Rectal smooth muscle tissue (tissue), 1 donor: ENCODE measurements around the gene MYO1B.

Source experiments
- H3K27ac ChIP-seq: one replicate; pipeline ENCODE4 v1.7.0; 2013; ENCODE audit warnings: low read depth, low read length, inconsistent platforms
- H3K27me3 ChIP-seq: one replicate; pipeline ENCODE4 v1.7.0; 2013; ENCODE audit warnings: low read length; ENCODE audit not compliant: control insufficient read depth, insufficient read depth
- H3K36me3 ChIP-seq: one replicate; pipeline ENCODE4 v1.7.0; 2013; ENCODE audit warnings: low read length; ENCODE audit not compliant: control insufficient read depth, insufficient read depth
- H3K4me1 ChIP-seq: one replicate; pipeline ENCODE4 v1.7.0; 2013; ENCODE audit warnings: low read length; ENCODE audit not compliant: control insufficient read depth, insufficient read depth
- H3K4me3 ChIP-seq: one replicate; pipeline ENCODE4 v1.7.0; 2013; ENCODE audit warnings: low read length
- H3K9ac ChIP-seq: one replicate; pipeline ENCODE4 v1.7.0; 2013; ENCODE audit warnings: low read length

MYO1B gene

GRCh38 chr2:191394043-191394442 is 148.8 kb downstream of the MYO1B start:
- Histone ChIP-seq H3K36me3 (no peaks in the 10 kb centered on the region), H3K4me3 (no peak overlapping the region), H3K4me1 (no peaks in the 10 kb centered on the region), H3K27me3 (no peaks in the 10 kb centered on the region), H3K9ac (no peak overlapping the region), H3K27ac (no peak overlapping the region)

GRCh38 chr2:191396794-191397193 is 151.6 kb downstream of the MYO1B start:
- Histone ChIP-seq H3K27ac (no peak overlapping the region), H3K4me1 (no peaks in the 10 kb centered on the region), H3K9ac (no peak overlapping the region), H3K36me3 (peaks cover 3% of the 10 kb centered on the region), H3K27me3 (no peaks in the 10 kb centered on the region), H3K4me3 (no peak overlapping the region)

GRCh38 chr2:191399601-191400000 is 154.4 kb downstream of the MYO1B start:
- Histone ChIP-seq H3K4me1 (no peaks in the 10 kb centered on the region), H3K27ac (no peak overlapping the region), H3K36me3 (peaks cover 3% of the 10 kb centered on the region), H3K9ac (no peak overlapping the region), H3K27me3 (no peaks in the 10 kb centered on the region), H3K4me3 (no peak overlapping the region)

- Histone ChIP-seq H3K9ac (no peak overlapping the region), H3K4me1 (no peaks in the 10 kb centered on the region), H3K27ac (no peak overlapping the region), H3K4me3 (no peak overlapping the region), H3K27me3 (no peaks in the 10 kb centered on the region), H3K36me3 (peaks cover 3% of the 10 kb centered on the region)
Observed at GRCh38 chr2:191401287-191401686, 156.1 kb downstream of the MYO1B start.

GRCh38 chr2:191402966-191403565 is 157.9 kb downstream of the MYO1B start:
- Histone ChIP-seq H3K36me3 (peaks cover 3% of the 10 kb centered on the region), H3K4me3 (no peak overlapping the region), H3K4me1 (no peaks in the 10 kb centered on the region), H3K9ac (no peak overlapping the region), H3K27me3 (no peaks in the 10 kb centered on the region), H3K27ac (no peak overlapping the region)

GRCh38 chr2:191404568-191404991 is 159.4 kb downstream of the MYO1B start:
- Histone ChIP-seq H3K9ac (no peak overlapping the region), H3K27me3 (no peaks in the 10 kb centered on the region), H3K27ac (no peak overlapping the region), H3K4me3 (no peak overlapping the region), H3K36me3 (peaks cover 3% of the 10 kb centered on the region), H3K4me1 (no peaks in the 10 kb centered on the region)

- H3K4me3 ChIP-seq: no peak overlapping the region
- H3K36me3 ChIP-seq: no peaks in the 10 kb centered on the region
- H3K27ac ChIP-seq: no peak overlapping the region
- no peaks in the 10 kb centered on the region for H3K4me1 ChIP-seq
- no peak overlapping the region for H3K9ac ChIP-seq
- no peaks in the 10 kb centered on the region for H3K27me3 ChIP-seq
Observed at GRCh38 chr2:191405546-191405945, 160.3 kb downstream of the MYO1B start.

GRCh38 chr2:191410646-191411436 is 165.6 kb downstream of the MYO1B start:
- H3K4me3 ChIP-seq: no peak overlapping the region
- H3K27ac ChIP-seq: no peak overlapping the region
- H3K9ac ChIP-seq: no peak overlapping the region
- H3K36me3 ChIP-seq: no peaks in the 10 kb centered on the region
- H3K27me3 ChIP-seq: no peaks in the 10 kb centered on the region
- H3K4me1 ChIP-seq: no peaks in the 10 kb centered on the region

- no peak overlapping the region for H3K27ac ChIP-seq
- no peaks in the 10 kb centered on the region for H3K36me3 ChIP-seq
- no peaks in the 10 kb centered on the region for H3K27me3 ChIP-seq
- H3K4me1 ChIP-seq: no peaks in the 10 kb centered on the region
- no peak overlapping the region for H3K9ac ChIP-seq
- H3K4me3 ChIP-seq: no peak overlapping the region
Observed at GRCh38 chr2:191411472-191411871, 166.3 kb downstream of the MYO1B start.

GRCh38 chr2:191412353-191412752 is 167.1 kb downstream of the MYO1B start:
- Histone ChIP-seq H3K9ac (no peak overlapping the region), H3K4me1 (no peaks in the 10 kb centered on the region), H3K36me3 (no peaks in the 10 kb centered on the region), H3K4me3 (no peak overlapping the region), H3K27ac (no peak overlapping the region), H3K27me3 (no peaks in the 10 kb centered on the region)

GRCh38 chr2:191415101-191415500 is 169.9 kb downstream of the MYO1B start:
- H3K9ac ChIP-seq: no peak overlapping the region
- no peak overlapping the region for H3K4me3 ChIP-seq
- no peaks in the 10 kb centered on the region for H3K4me1 ChIP-seq
- H3K27ac ChIP-seq: no peak overlapping the region
- H3K27me3 ChIP-seq: no peaks in the 10 kb centered on the region
- H3K36me3 ChIP-seq: no peaks in the 10 kb centered on the region

- Histone ChIP-seq H3K9ac (no peak overlapping the region), H3K4me3 (no peak overlapping the region), H3K4me1 (no peaks in the 10 kb centered on the region), H3K27ac (no peak overlapping the region), H3K36me3 (no peaks in the 10 kb centered on the region), H3K27me3 (no peaks in the 10 kb centered on the region)
Observed at GRCh38 chr2:191415858-191416257, 170.7 kb downstream of the MYO1B start.

GRCh38 chr2:191417746-191418145 is 172.5 kb downstream of the MYO1B start:
- Histone ChIP-seq H3K27ac (no peak overlapping the region), H3K9ac (no peak overlapping the region), H3K4me3 (no peak overlapping the region), H3K4me1 (no peaks in the 10 kb centered on the region), H3K36me3 (no peaks in the 10 kb centered on the region), H3K27me3 (no peaks in the 10 kb centered on the region)
